BJ (cell line): ENCODE data around the gene UGT1A8. TPM values are rescaled to one million over a fixed set of nuclear protein-coding genes. Genes with fewer than 3 reads are reported as not detected.

Experiments
- CTCF ChIA-PET: fragments of 350-600 bp; formaldehyde crosslinking; extraction: SDS; loops from one replicate; lab custom pipeline; 2021; ENCODE audit warnings: antibody characterized with exemption, inconsistent platforms; lab: Yijun Ruan, JAX
- POLR2A ChIA-PET: fragments of 300-600 bp; sonication (Branson Sonifier 250); formaldehyde crosslinking; extraction: SDS; loops from one replicate; lab custom pipeline; 2021; ENCODE audit warnings: antibody characterized with exemption; lab: Charles Lee
- DNase-seq: peaks from one replicate; pipeline ENCODE4 v3.0.0-alpha.2; 2011; ENCODE audit warnings: low read depth
- H3K27me3 ChIP-seq: 2 replicates; pipeline ENCODE4 v1.6.0; 2011; ENCODE audit warnings: low read length; ENCODE audit not compliant: control insufficient read depth, insufficient read depth
- H3K36me3 ChIP-seq: 2 replicates; pipeline ENCODE4 v1.5.1; 2011; ENCODE audit warnings: low read length; ENCODE audit not compliant: control insufficient read depth, insufficient read depth
- H3K4me3 ChIP-seq: 2 replicates; pipeline ENCODE4 v1.5.1; 2011; ENCODE audit warnings: low read depth, mild to moderate bottlenecking, control low read depth, low read length
- polyA plus RNA-seq: library from polyadenylated mRNA; depleted of rRNA; stranded (reverse); fragments of >200 nt; gene quantifications from 2 replicates; pipeline ENCODE4 v1.2.3, GENCODE V29; 2011
- TF ChIP-seq, protein P1 (sequence below): IDR thresholded peaks from 2 replicates; pipeline ENCODE4 v1.5.1; 2011; ENCODE audit warnings: low read depth, mild to moderate bottlenecking, control low read depth, inconsistent platforms, low read length, moderate library complexity; ENCODE audit not compliant: insufficient read depth

The UGT1A8 gene
- polyA plus RNA-seq, 1 experiment = not detected

DNA sequence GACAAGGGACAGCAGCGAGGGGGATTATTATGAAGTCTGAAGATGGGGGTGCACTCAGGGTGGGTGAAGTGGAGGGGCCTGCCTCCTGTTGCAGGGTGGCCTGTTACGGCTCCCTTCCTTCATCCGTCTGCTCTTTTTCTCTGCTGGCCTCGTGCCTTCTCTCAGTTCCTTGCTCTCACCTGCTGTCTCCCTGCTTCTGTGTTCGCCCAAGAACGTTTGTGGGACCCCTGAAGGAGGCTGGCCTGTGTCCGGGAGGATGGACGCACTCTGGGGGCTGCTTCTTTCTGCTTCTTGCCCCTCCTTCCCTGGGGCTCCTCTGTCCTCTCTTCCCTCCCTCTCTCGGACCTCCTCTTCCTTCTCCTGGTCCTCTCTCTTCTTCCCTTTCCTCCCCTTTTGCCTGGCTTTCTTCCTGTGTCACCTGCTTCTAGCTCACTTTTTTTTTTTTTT is 174.5 kb downstream of the UGT1A8 start:
- Histone ChIP-seq H3K36me3 (no peaks in the 10 kb centered on the region), H3K4me3 (no peak overlapping the region), H3K27me3 (no peaks in the 10 kb centered on the region)
- POLR2A ChIA-PET = no interaction called here
- DNase-seq = no peak
- CTCF ChIA-PET = no interaction called here
- TF ChIP-seq, protein P1, sequence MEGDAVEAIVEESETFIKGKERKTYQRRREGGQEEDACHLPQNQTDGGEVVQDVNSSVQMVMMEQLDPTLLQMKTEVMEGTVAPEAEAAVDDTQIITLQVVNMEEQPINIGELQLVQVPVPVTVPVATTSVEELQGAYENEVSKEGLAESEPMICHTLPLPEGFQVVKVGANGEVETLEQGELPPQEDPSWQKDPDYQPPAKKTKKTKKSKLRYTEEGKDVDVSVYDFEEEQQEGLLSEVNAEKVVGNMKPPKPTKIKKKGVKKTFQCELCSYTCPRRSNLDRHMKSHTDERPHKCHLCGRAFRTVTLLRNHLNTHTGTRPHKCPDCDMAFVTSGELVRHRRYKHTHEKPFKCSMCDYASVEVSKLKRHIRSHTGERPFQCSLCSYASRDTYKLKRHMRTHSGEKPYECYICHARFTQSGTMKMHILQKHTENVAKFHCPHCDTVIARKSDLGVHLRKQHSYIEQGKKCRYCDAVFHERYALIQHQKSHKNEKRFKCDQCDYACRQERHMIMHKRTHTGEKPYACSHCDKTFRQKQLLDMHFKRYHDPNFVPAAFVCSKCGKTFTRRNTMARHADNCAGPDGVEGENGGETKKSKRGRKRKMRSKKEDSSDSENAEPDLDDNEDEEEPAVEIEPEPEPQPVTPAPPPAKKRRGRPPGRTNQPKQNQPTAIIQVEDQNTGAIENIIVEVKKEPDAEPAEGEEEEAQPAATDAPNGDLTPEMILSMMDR = no peak

DNA sequence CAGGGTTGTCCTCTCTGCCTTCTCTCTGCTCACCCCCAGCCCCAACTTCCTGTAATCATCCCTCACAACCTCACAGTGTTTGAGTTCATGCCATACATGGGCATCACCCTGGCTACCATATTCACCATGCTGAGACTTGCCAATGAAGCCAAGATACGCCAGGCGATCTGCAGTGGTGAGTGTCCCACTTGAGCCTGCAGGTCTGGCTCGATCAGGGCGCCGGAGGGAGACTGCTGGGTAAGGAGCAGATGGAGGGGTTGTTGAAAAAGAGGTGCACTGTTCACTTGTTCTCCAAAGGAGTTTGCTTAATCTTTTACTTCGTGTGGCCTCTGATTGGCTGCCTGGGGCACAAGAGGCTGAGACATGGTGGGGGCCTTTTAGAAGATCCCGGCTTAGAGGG is 175.3 kb downstream of the UGT1A8 start:
- ChIA-PET POLR2A (no interaction called here), CTCF (no interaction called here)
- Histone ChIP-seq H3K4me3 (no peak overlapping the region), H3K27me3 (no peaks in the 10 kb centered on the region), H3K36me3 (no peaks in the 10 kb centered on the region)
- TF ChIP-seq, protein P1 = no peak
- no peak for DNase-seq

DNA sequence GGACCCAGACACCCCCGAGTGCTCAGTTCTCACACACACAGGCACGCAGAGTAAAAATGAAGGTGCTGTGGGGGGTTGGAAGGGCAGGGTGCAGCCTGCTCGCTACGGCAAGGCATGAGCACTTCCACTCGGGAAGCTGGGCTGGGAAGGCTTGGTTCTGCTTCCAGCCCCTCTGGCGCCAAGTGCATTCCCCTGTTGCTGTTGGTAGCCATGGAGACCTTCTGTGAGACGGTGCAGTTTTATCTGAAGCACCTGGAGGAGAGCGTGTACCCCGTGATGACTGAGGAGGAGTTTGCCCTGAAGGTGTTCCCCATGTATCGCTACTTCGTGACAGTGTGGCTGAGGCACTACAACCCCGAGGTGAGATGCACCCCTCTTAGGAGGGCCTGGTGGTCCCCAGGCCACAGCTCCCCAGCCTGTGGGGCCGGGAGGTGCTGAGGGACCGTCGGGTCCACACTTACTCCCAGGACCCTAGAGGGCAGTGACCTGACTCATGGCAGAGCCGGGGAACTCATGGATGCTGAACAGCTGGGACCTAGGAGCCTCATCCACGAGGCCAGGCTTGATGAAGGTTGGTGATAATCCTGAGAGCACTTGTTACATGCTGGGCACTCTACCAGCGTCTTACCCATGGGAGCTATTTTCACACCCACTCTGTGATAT is 176.2 kb downstream of the UGT1A8 start:
- DNase-seq = no peak
- Histone ChIP-seq H3K27me3 (no peaks in the 10 kb centered on the region), H3K36me3 (no peaks in the 10 kb centered on the region), H3K4me3 (no peak overlapping the region)
- POLR2A ChIA-PET = no interaction called here
- TF ChIP-seq, protein P1 = no peak
- CTCF ChIA-PET = no interaction called here

DNA sequence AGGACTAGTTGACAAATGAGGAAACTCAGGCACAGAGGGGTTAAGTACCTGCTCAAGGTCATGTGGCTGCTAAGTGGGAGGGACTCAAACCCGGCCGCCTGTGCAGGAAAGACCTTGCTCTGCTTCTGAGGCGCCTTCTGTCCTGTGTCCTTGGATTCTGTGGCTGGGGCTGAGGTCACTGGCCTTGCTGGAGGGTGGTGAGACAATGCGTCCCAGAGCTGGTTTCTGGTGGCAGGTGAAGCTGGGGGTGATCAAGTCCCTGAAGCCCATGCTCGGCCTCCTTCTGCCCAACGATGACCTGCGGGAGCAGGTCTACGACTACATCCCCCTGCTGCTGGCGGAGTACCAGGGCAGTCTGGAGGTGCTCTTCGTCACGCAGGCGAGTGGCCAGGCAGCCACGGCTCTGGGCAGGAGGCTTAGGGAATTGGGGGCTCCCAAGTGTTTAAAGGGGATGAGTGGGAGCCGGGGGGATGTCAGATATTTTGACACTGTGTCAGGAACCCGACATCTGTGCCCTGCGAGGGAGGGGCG is 176.8 kb downstream of the UGT1A8 start:
- ChIA-PET POLR2A (no interaction called here), CTCF (no interaction called here)
- no peaks in the 10 kb centered on the region for H3K36me3 ChIP-seq
- H3K4me3 ChIP-seq = no peak overlapping the region
- TF ChIP-seq, protein P1 = no peak
- no peaks in the 10 kb centered on the region for H3K27me3 ChIP-seq
- DNase-seq = no peak

DNA sequence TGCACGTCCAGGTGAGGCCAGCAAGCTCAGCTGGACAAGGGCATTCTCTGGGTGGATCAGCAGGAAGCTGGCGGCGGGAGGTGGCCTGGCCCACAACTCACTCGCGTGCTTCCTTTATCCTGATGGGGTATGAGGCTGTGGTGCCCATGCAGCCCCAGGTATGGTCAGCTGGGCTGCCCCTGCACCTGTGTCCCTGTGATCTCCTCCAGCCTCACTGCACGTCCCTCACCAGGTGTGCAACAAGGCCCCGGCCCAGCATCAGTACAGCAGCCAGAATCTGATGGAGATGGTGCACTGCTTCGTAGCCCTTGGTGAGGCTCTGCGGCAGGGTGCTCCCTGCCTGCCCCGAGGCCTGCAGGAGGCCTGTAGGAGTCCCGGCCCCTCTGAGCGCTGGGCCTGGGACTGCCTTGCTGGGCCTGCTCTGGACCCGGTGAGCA is 178.3 kb downstream of the UGT1A8 start:
- ChIA-PET POLR2A (no interaction called here), CTCF (no interaction called here)
- no peak for DNase-seq
- Histone ChIP-seq H3K36me3 (no peaks in the 10 kb centered on the region), H3K4me3 (no peak overlapping the region), H3K27me3 (no peaks in the 10 kb centered on the region)
- TF ChIP-seq, protein P1 = no peak
